Karpas-422 (cell line): ENCODE results near the gene FBXO44. TPM values are rescaled to one million over a fixed set of nuclear protein-coding genes. Genes with fewer than 3 reads are reported as not detected.
"Not testable (repeated sequence)": the region's sequence is repeated elsewhere in the genome, so short reads cannot be mapped to it uniquely, and the experiment has no call there.

Experiments used
- DNase-seq: peaks from one replicate; pipeline ENCODE4 v3.0.0-alpha.2; 2015
- H2AFZ ChIP-seq: fragments of 200-600 bp; sonication (generic); 2 replicates; pipeline ENCODE4 v1.6.1; 2014; ENCODE audit warnings: antibody characterized with exemption, low read length, mixed read lengths
- H3K27ac ChIP-seq: fragments of 200-600 bp; sonication (generic); 2 replicates; pipeline ENCODE4 v1.5.1; 2014; ENCODE audit warnings: mild to moderate bottlenecking, low read length, moderate library complexity
- H3K27me3 ChIP-seq: fragments of 200-600 bp; sonication (generic); 2 replicates; pipeline ENCODE4 v1.6.1; 2014; ENCODE audit warnings: low read length, mixed read lengths
- H3K36me3 ChIP-seq: fragments of 200-600 bp; sonication (generic); 2 replicates; pipeline ENCODE4 v1.6.1; 2014; ENCODE audit warnings: low read length, mixed read lengths; ENCODE audit not compliant: insufficient read depth
- H3K4me1 ChIP-seq: fragments of 200-600 bp; sonication (generic); 2 replicates; pipeline ENCODE4 v1.6.1; 2014; ENCODE audit warnings: mild to moderate bottlenecking, low read length, mixed read lengths
- H3K4me2 ChIP-seq: fragments of 200-600 bp; sonication (generic); 2 replicates; pipeline ENCODE4 v1.6.1; 2014; ENCODE audit warnings: low read length, low read depth, mild to moderate bottlenecking; ENCODE audit not compliant: poor library complexity, severe bottlenecking
- H3K4me3 ChIP-seq: fragments of 200-600 bp; sonication (generic); 2 replicates; pipeline ENCODE4 v1.5.1; 2014; ENCODE audit warnings: mild to moderate bottlenecking, antibody characterized with exemption, low read length, mixed read lengths
- H3K79me2 ChIP-seq: fragments of 200-600 bp; sonication (generic); 2 replicates; pipeline ENCODE4 v1.6.1; 2014; ENCODE audit warnings: mild to moderate bottlenecking, low read length, mixed read lengths
- H3K9ac ChIP-seq: fragments of 200-600 bp; sonication (generic); 2 replicates; pipeline ENCODE4 v1.6.0; 2014; ENCODE audit warnings: low read length
- H3K9me2 ChIP-seq: fragments of 200-600 bp; sonication (generic), shearing (Covaris generic); replicated peaks from 2 replicates; pipeline ENCODE4 v1.6.0; 2014; ENCODE audit warnings: mild to moderate bottlenecking, low read length, moderate library complexity; ENCODE audit not compliant: insufficient read depth
- H3K9me3 ChIP-seq: fragments of 300-700, 200-600 bp; sonication (generic); 2 replicates; pipeline ENCODE4 v1.6.1; 2014; ENCODE audit warnings: low read length, mixed read lengths
- H4K20me1 ChIP-seq: fragments of 200-600 bp; sonication (generic); 2 replicates; pipeline ENCODE4 v1.6.1; 2014; ENCODE audit warnings: mild to moderate bottlenecking, antibody characterized with exemption, low read length, low read depth; ENCODE audit not compliant: insufficient read depth
- total RNA-seq: library from RNA; depleted of rRNA; stranded (reverse); fragments of >200 nt; shearing (Covaris generic); gene quantifications from 2 replicates; pipeline ENCODE4 v1.2.3, GENCODE V29; 2014; ENCODE audit warnings: low replicate concordance

Gene FBXO44
- total RNA-seq, 1 experiment from 2014 or later, result not detected

DNA sequence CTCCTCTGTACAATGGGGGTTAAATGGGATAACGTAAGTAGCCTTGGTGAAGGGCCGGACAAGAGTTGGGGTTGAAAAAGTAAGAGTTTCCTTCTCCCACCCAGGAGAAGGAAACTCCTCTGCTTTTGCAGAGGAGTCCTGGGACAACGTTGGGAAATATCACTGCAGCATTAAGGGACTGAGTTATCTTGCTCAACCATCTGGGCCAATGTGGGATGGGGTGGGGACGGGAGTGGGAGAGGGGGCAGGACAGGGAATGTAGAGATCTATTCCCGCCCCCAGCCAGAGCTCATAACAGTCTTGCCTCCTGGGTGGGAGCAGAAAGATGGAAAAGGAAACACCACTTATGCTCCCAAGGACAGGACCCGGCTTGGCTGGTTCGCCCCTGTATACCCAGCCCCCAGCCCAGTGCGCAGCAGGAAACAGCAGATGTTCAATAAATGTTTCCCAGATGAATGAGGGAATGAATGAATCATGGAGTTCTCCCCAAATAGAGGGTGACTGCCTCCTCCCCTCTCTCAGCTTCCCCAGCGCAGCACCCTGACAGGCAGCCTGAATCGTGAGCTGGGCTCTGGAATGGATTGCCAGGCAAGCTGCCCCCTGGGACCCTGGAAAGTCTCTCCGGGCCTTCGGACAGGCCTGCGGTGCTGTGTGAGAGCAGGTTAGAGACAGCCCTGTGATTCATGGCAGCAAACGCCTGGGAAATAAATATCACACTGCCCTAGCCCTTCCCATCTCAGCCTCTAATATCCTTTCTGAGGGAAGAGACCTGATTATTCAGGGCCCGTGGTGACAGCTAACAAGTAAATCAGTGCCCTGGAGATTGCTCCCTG, 25.3 kb upstream of the FBXO44 start:
- no peaks in the 10 kb centered on the region for H3K27me3 ChIP-seq
- H3K4me1 ChIP-seq, result peaks cover 5% of the 10 kb centered on the region
- no peak overlapping the region for H2AFZ ChIP-seq
- H3K9me3 ChIP-seq, result no peaks in the 10 kb centered on the region
- no peak overlapping the region for H3K4me2 ChIP-seq
- no peaks in the 10 kb centered on the region; the same call in 1 of the 2 replicates for H4K20me1 ChIP-seq
- H3K4me3 ChIP-seq, result no peak overlapping the region
- no peaks in the 10 kb centered on the region for H3K9me2 ChIP-seq
- H3K79me2 ChIP-seq, result no peaks in the 10 kb centered on the region
- DNase-seq, result no peak
- H3K36me3 ChIP-seq, result no peaks in the 10 kb centered on the region
- no peak overlapping the region for H3K27ac ChIP-seq
- no peak overlapping the region for H3K9ac ChIP-seq

DNA sequence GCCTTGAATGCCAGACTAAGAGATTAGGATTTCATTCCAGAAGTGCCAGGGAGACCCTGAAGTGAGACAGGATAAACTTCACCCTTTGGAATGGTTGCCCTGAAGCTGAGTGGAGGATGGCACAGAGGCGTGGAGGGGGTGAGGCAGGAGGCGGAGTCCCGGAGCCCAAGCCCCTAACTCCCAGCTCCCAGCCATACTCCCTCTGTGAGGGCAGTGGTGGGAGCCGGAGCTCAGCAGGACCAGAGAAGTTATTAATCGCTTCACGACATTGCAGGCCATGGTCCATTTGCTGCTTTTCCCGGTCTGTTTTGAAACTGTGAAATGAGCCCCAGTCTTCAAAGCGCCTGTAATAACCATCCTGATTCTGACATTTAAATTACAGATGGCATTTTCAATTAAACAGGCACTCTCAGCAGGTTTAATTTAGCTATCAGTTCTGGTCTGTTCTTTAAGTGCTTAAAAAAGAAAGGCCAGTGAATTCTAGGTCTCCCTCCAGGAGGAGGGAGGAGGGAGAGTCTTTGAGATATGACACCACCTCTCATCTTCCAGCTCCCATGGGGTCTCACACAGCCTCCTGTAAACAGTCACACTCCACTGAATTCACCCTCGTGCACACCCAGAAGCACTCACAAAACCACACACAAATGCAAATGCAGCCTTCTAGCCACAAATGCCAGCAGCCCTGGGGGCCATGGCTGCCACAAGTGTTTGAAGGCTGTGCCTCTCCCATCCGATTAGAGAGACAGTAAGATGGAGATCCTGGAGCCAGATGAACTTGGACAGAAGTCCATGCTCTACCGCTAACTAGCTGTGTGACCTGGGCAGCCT, 20.1 kb upstream of the FBXO44 start:
- H3K9me3 ChIP-seq, result no peaks in the 10 kb centered on the region
- H3K36me3 ChIP-seq, result no peaks in the 10 kb centered on the region
- H3K27ac ChIP-seq, result no peak overlapping the region
- no peak overlapping the region for H2AFZ ChIP-seq
- H3K4me2 ChIP-seq, result no peak overlapping the region
- no peak for DNase-seq
- H3K9ac ChIP-seq, result no peak overlapping the region
- no peaks in the 10 kb centered on the region for H4K20me1 ChIP-seq
- no peak overlapping the region for H3K4me3 ChIP-seq
- H3K9me2 ChIP-seq, result no peaks in the 10 kb centered on the region
- no peaks in the 10 kb centered on the region for H3K27me3 ChIP-seq
- no peaks in the 10 kb centered on the region for H3K79me2 ChIP-seq
- H3K4me1 ChIP-seq, result peaks cover 10% of the 10 kb centered on the region

DNA sequence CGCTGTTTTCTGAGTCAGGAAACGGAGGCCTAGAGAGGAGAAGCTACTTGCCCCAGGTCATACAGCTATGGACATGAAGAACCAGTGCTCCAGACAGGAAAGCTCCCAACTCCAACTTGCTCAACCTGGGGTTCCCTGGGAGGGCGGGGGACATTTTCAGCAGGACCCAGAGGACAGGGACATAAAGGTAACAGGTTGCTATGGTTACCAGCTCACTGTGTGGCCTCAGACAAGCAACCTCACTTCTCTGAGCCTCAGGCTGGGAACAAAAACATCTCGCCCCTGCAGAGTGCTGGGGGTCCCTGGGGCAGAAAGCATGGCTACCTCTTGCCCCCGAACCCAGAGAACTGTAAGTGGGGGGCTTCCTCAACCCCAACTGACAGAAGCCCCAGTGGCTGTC, 16.6 kb upstream of the FBXO44 start:
- Histone ChIP-seq H3K4me2 (no peak overlapping the region), H3K4me3 (no peak overlapping the region), H3K9ac (no peak overlapping the region), H3K27ac (no peak overlapping the region), H3K79me2 (no peaks in the 10 kb centered on the region), H3K9me2 (no peaks in the 10 kb centered on the region), H3K36me3 (no peaks in the 10 kb centered on the region), H3K9me3 (no peaks in the 10 kb centered on the region), H4K20me1 (no peaks in the 10 kb centered on the region; the same call in 1 of the 2 replicates), H2AFZ (no peak overlapping the region), H3K4me1 (peaks cover 4% of the 10 kb centered on the region), H3K27me3 (no peaks in the 10 kb centered on the region)
- DNase-seq, result no peak

DNA sequence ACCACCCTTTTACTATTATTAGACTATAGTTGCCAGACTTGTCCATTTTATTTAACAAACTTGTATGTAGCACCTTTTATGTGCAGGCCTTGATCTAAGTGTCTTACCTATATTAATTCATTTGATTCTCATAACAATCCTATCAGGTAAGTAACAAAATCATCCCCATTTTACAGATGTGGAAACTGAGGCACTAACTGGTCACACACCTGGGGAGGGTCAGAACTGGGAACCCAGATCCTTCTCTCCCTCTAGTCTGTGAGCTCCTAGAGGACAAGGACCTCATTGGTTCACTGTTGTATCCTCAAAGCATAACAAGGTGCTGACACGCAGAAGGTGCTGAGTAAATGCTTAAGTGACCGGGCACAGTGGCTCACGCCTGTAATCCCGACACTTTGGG, 15.3 kb upstream of the FBXO44 start:
- H3K27me3 ChIP-seq, result no peaks in the 10 kb centered on the region

DNA sequence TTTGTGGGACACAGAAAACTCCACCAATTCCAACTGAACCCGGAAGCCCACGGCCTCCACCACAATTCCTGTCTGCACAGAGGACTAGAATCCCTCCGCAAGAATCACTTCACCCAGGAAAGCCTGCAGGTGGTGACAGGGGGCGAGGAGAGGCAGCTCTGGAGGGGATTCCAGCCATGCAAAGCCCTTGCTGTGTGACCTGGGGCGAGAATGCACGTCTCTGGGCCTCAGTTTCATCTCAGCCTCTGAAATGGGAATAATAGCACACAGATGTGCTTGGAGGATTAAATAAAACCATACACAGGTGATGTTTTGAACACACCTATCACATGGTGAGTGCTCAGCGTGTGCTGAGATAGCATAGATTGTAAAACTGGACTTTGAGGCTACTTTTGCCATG, 14.6 kb upstream of the FBXO44 start:
- Histone ChIP-seq H3K27ac (no peak overlapping the region), H3K9me3 (no peaks in the 10 kb centered on the region), H3K4me2 (no peak overlapping the region), H3K79me2 (no peaks in the 10 kb centered on the region), H3K9ac (no peak overlapping the region), H4K20me1 (no peaks in the 10 kb centered on the region; the same call in 1 of the 2 replicates), H3K9me2 (no peaks in the 10 kb centered on the region), H3K27me3 (no peaks in the 10 kb centered on the region), H3K4me3 (no peak overlapping the region), H3K4me1 (no peaks in the 10 kb centered on the region), H2AFZ (no peak overlapping the region), H3K36me3 (no peaks in the 10 kb centered on the region)
- no peak for DNase-seq

More for the DNA sequence above, 15.3 kb upstream of the FBXO44 start:
- H3K9me2 ChIP-seq, result no peaks in the 10 kb centered on the region
- no peaks in the 10 kb centered on the region for H3K79me2 ChIP-seq
- no peaks in the 10 kb centered on the region for H3K36me3 ChIP-seq
- no peak overlapping the region for H3K4me3 ChIP-seq
- DNase-seq, result no peak
- H3K9me3 ChIP-seq, result no peaks in the 10 kb centered on the region
- H3K27ac ChIP-seq, result no peak overlapping the region
- H3K4me2 ChIP-seq, result no peak overlapping the region
- H3K9ac ChIP-seq, result no peak overlapping the region
- no peak overlapping the region for H2AFZ ChIP-seq
- H3K4me1 ChIP-seq, result peaks cover 4% of the 10 kb centered on the region
- H4K20me1 ChIP-seq, result no peaks in the 10 kb centered on the region; the same call in 1 of the 2 replicates

DNA sequence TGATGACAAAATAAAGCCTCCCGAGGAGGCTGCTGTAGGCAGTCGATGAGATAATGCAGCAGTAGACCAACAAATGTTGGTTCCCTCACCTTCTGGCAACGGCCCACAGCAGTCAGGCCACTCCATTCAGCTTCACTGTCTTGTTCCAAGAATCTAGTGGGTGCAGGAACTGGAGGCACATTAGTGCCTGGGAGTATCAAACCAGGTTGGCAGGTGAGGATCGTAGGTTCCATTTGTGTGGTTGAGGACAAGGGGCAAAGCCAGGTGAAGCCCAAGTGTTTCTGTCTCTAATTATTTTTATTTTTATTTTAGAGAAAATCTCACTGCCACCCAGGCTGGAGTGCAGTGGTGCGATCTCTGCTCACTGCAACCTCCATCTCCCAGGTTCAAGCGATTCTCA, 13.7 kb upstream of the FBXO44 start:
- no peak overlapping the region for H3K4me3 ChIP-seq
- H3K79me2 ChIP-seq, result no peaks in the 10 kb centered on the region
- H3K9me2 ChIP-seq, result no peaks in the 10 kb centered on the region
- no peak for DNase-seq
- H3K4me2 ChIP-seq, result no peak overlapping the region
- H3K4me1 ChIP-seq, result no peaks in the 10 kb centered on the region
- H3K36me3 ChIP-seq, result no peaks in the 10 kb centered on the region
- H4K20me1 ChIP-seq, result no peaks in the 10 kb centered on the region; the same call in 1 of the 2 replicates
- no peaks in the 10 kb centered on the region for H3K27me3 ChIP-seq
- H3K9me3 ChIP-seq, result no peaks in the 10 kb centered on the region
- H3K27ac ChIP-seq, result no peak overlapping the region
- H2AFZ ChIP-seq, result no peak overlapping the region
- no peak overlapping the region for H3K9ac ChIP-seq

DNA sequence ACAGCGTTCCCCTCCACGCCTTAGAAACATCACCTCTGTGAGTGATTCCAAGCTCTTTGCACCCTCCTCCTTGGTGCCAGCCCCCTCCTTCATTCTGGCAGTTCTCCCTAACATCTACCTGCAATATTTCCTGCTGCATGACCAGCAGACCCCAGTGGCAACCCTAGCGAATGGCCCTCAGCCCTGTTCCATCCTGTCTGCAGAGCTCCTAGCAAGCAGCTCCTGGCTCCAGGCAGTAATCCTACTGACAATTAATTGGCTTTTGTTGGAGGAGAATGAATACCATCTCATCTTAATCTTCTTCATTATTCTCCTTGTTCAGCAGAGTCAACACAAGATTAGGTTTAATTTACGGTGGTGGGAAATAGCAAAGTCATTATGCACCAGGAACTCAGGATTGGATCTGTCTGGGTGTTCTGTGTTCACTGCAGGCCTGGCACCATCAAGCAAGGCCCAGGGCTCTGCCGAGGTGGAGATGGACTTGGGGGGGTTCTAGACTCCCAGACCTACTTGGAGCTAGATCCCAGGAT, 12.8 kb upstream of the FBXO44 start:
- Histone ChIP-seq H3K27me3 (no peaks in the 10 kb centered on the region), H4K20me1 (no peaks in the 10 kb centered on the region; the same call in 1 of the 2 replicates), H2AFZ (no peak overlapping the region), H3K79me2 (no peaks in the 10 kb centered on the region), H3K9ac (no peak overlapping the region), H3K36me3 (no peaks in the 10 kb centered on the region), H3K4me3 (no peak overlapping the region), H3K4me2 (no peak overlapping the region), H3K9me2 (no peaks in the 10 kb centered on the region), H3K9me3 (no peaks in the 10 kb centered on the region), H3K4me1 (no peaks in the 10 kb centered on the region), H3K27ac (no peak overlapping the region)
- DNase-seq, result no peak

DNA sequence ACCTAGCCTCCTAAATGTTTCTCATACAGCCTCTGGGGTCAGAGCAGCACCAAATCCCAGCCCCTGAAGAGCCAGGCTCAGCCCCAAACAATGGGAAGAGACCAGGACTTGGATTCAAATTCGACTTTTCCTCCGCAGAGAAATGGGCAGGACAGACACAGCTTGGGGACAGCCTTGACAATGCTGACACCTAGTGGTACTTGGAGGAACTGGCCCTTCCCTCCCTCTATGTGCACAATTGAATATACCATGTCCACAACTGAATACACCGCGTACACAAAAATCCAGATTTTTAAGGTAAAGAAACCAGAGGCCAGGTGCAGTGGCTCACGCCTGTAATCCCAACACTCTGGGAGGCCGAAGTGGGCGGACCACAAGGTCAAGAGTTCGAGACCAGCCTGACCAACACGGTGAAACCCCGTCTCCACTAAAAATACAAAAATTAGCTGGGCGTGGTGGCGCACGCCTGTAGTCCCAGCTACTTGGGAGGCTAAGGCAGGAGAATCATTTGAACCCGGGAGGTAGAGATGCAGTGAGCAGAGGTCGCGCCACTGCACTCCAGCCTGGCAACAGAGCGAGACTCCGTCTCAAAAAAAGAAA, 12.2 kb upstream of the FBXO44 start:
- not testable (repeated sequence) for H3K4me1 ChIP-seq, H3K36me3 ChIP-seq, H2AFZ ChIP-seq, H3K4me2 ChIP-seq, H3K4me3 ChIP-seq, H3K9me2 ChIP-seq, H4K20me1 ChIP-seq, H3K79me2 ChIP-seq, H3K9ac ChIP-seq, H3K9me3 ChIP-seq, H3K27me3 ChIP-seq, H3K27ac ChIP-seq
- DNase-seq, result peak; percentile 88
